GM18861 (cell line): ENCODE data around the gene MYH7.
A peak's percentile ranks its signal among the peaks of the same experiment; 100 is the strongest.
"Not testable (repeated sequence)": the region's sequence is repeated elsewhere in the genome, so short reads cannot be mapped to it uniquely, and the experiment has no call there.

Source experiments
- ATAC-seq: cut with Tn5 transposase; IDR thresholded peaks from one replicate; pipeline ENCODE4 v1.9.1; 2021; ENCODE audit not compliant: unreplicated experiment

MYH7 gene

GRCh38 chr14:23408307-23408630 lies 27.2 kb downstream of the MYH7 start:
- no peak for ATAC-seq

GRCh38 chr14:23407516-23408306 lies 27.7 kb downstream of the MYH7 start, which contains the start of gene MYH6:
MYH6 (minus strand) TSS chr14:23408273; CDS start chr14:23407223, 1,050 bp downstream.
- ATAC-seq = no peak

- ATAC-seq = no peak
Measured at GRCh38 chr14:23406725-23407355, 28.6 kb downstream of the MYH7 start.

- peak; percentile 73 for ATAC-seq
Measured at GRCh38 chr14:23406244-23406643, 29.2 kb downstream of the MYH7 start.

- no peak for ATAC-seq
Measured at GRCh38 chr14:23405516-23406025, 29.9 kb downstream of the MYH7 start.

- ATAC-seq = no peak
Measured at GRCh38 chr14:23405096-23405495, 30.4 kb downstream of the MYH7 start.

- ATAC-seq = no peak
Measured at GRCh38 chr14:23404331-23404900, 31.0 kb downstream of the MYH7 start.

- ATAC-seq = no peak
Measured at GRCh38 chr14:23403908-23404307, 31.6 kb downstream of the MYH7 start.

- ATAC-seq = no peak
Measured at GRCh38 chr14:23403139-23403438, 32.4 kb downstream of the MYH7 start.

- ATAC-seq = no peak
Measured at GRCh38 chr14:23402296-23403138, 32.9 kb downstream of the MYH7 start.

GRCh38 chr14:23401291-23401690 lies 34.2 kb downstream of the MYH7 start:
- ATAC-seq = no peak

GRCh38 chr14:23400496-23401149 lies 34.8 kb downstream of the MYH7 start:
- not testable (repeated sequence) for ATAC-seq

GRCh38 chr14:23399591-23399990 lies 35.9 kb downstream of the MYH7 start:
- ATAC-seq = no peak

GRCh38 chr14:23399136-23399535 lies 36.3 kb downstream of the MYH7 start:
- ATAC-seq = no peak

GRCh38 chr14:23398348-23398747 lies 37.1 kb downstream of the MYH7 start:
- ATAC-seq = no peak

- no peak for ATAC-seq
Measured at GRCh38 chr14:23396781-23397407, 38.6 kb downstream of the MYH7 start.

GRCh38 chr14:23396126-23396525 lies 39.3 kb downstream of the MYH7 start:
- ATAC-seq = no peak

- no peak for ATAC-seq
Measured at GRCh38 chr14:23392613-23393012, 42.8 kb downstream of the MYH7 start.

GRCh38 chr14:23389871-23390270 lies 45.6 kb downstream of the MYH7 start:
- not testable (repeated sequence) for ATAC-seq

GRCh38 chr14:23389396-23389795 lies 46.1 kb downstream of the MYH7 start:
- ATAC-seq = no peak
